MM.1S (cell line): Measurements from ENCODE around the gene ATXN1.
"Not testable (repeated sequence)": the region's sequence is repeated elsewhere in the genome, so short reads cannot be mapped to it uniquely, and the experiment has no call there.

Experiments
- DNase-seq: peaks from one replicate; pipeline ENCODE4 v3.0.0-alpha.2; 2015
- H2AFZ ChIP-seq: fragments of 300-600 bp; sonication (generic); 2 replicates; pipeline ENCODE4 v1.6.0; 2016; ENCODE audit warnings: antibody characterized with exemption, low read length
- H3F3A ChIP-seq: fragments of 300-600 bp; sonication (generic); 2 replicates; pipeline ENCODE4 v1.6.1; 2016; ENCODE audit warnings: mild to moderate bottlenecking, antibody characterized with exemption, low read length, moderate library complexity, mixed read lengths; ENCODE audit not compliant: insufficient read depth
- H3K27ac ChIP-seq: fragments of 300-600 bp; sonication (generic); 2 replicates; pipeline ENCODE4 v1.5.1; 2016; ENCODE audit warnings: mild to moderate bottlenecking, low read length
- H3K27me3 ChIP-seq: fragments of 300-600 bp; sonication (generic); replicated peaks from 2 replicates; pipeline ENCODE4 v1.6.0; 2016; ENCODE audit warnings: low read length; ENCODE audit not compliant: insufficient read depth
- H3K36me3 ChIP-seq: fragments of 300-600 bp; sonication (generic); replicated peaks from 2 replicates; pipeline ENCODE4 v1.6.1; 2016; ENCODE audit warnings: mild to moderate bottlenecking, low read length, mixed read lengths; ENCODE audit not compliant: insufficient read depth
- H3K4me1 ChIP-seq: fragments of 300-600 bp; sonication (generic); 2 replicates; pipeline ENCODE4 v1.6.1; 2016; ENCODE audit warnings: low read length, mixed read lengths
- H3K4me2 ChIP-seq: fragments of 300-600 bp; sonication (generic); 2 replicates; pipeline ENCODE4 v1.6.0; 2016; ENCODE audit warnings: low read depth, low read length
- H3K4me3 ChIP-seq: fragments of 300-600 bp; sonication (generic); 2 replicates; pipeline ENCODE4 v1.5.1; 2016; ENCODE audit warnings: low read length, mixed read lengths
- H3K79me2 ChIP-seq: fragments of 300-600 bp; sonication (generic); 2 replicates; pipeline ENCODE4 v1.6.1; 2016; ENCODE audit warnings: mixed run types, low read length, mixed read lengths
- H3K9ac ChIP-seq: fragments of 300-600 bp; sonication (generic); 2 replicates; pipeline ENCODE4 v1.6.1; 2016; ENCODE audit warnings: low read length, mixed read lengths
- H3K9me2 ChIP-seq: fragments of 300-600 bp; sonication (generic); replicated peaks from 2 replicates; pipeline ENCODE4 v1.6.1; 2016; ENCODE audit warnings: mild to moderate bottlenecking, low read length, mixed read lengths; ENCODE audit not compliant: insufficient read depth
- H3K9me3 ChIP-seq: fragments of 300-600 bp; sonication (generic); replicated peaks from 2 replicates; pipeline ENCODE4 v1.6.1; 2016; ENCODE audit warnings: mild to moderate bottlenecking, low read length, mixed read lengths; ENCODE audit not compliant: insufficient read depth
- H4K20me1 ChIP-seq: fragments of 300-600 bp; sonication (generic); 2 replicates; pipeline ENCODE4 v1.6.1; 2016; ENCODE audit warnings: mild to moderate bottlenecking, low read length, moderate library complexity, mixed read lengths; ENCODE audit not compliant: insufficient read depth
- EZH2 ChIP-seq: fragments of 300-600 bp; sonication (generic); optimal IDR thresholded peaks from 2 replicates; pipeline ENCODE3; 2017; ENCODE audit warnings: low read depth, mild to moderate bottlenecking, antibody characterized with exemption, low read length, mixed read lengths
- EZH2phosphoT487 ChIP-seq: fragments of 300-600 bp; sonication (generic); IDR thresholded peaks from 2 replicates; pipeline ENCODE4 v1.6.1; 2018; ENCODE audit warnings: antibody characterized with exemption, low read length
- TF ChIP-seq, protein P1 (sequence below): fragments of 300-600 bp; sonication (generic); IDR thresholded peaks from 2 replicates; pipeline ENCODE4 v1.5.1; 2016; ENCODE audit warnings: antibody characterized with exemption, low read length, mixed read lengths

ATXN1 gene

GRCh38 chr6:16630026-16630643 lies 131.1 kb downstream of the ATXN1 start:
- no peak for DNase-seq
- Histone ChIP-seq H2AFZ (no peak overlapping the region), H3K4me3 (no peak overlapping the region)

GRCh38 chr6:16628580-16628979 lies 132.7 kb downstream of the ATXN1 start:
- not testable (repeated sequence) for H3K9ac ChIP-seq, H3K9me2 ChIP-seq, H3K4me3 ChIP-seq, H3K27ac ChIP-seq, H3K79me2 ChIP-seq, H3K27me3 ChIP-seq, H2AFZ ChIP-seq, H3F3A ChIP-seq, H3K36me3 ChIP-seq, DNase-seq, H3K4me2 ChIP-seq, H3K9me3 ChIP-seq, H4K20me1 ChIP-seq
- H3K4me1 ChIP-seq: peaks cover 17% of the 10 kb centered on the region; the same call in 1 of the 2 replicates

More at GRCh38 chr6:16630026-16630643, 131.1 kb downstream of the ATXN1 start:
- H3K9me3 ChIP-seq: no peaks in the 10 kb centered on the region
- TF ChIP-seq, protein P1, sequence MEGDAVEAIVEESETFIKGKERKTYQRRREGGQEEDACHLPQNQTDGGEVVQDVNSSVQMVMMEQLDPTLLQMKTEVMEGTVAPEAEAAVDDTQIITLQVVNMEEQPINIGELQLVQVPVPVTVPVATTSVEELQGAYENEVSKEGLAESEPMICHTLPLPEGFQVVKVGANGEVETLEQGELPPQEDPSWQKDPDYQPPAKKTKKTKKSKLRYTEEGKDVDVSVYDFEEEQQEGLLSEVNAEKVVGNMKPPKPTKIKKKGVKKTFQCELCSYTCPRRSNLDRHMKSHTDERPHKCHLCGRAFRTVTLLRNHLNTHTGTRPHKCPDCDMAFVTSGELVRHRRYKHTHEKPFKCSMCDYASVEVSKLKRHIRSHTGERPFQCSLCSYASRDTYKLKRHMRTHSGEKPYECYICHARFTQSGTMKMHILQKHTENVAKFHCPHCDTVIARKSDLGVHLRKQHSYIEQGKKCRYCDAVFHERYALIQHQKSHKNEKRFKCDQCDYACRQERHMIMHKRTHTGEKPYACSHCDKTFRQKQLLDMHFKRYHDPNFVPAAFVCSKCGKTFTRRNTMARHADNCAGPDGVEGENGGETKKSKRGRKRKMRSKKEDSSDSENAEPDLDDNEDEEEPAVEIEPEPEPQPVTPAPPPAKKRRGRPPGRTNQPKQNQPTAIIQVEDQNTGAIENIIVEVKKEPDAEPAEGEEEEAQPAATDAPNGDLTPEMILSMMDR: no peak
- TF ChIP-seq EZH2 (no peak), EZH2phosphoT487 (no peak)
- H3K4me1 ChIP-seq: peaks cover 22% of the 10 kb centered on the region; the same call in 1 of the 2 replicates
- H3K9me2 ChIP-seq: no peaks in the 10 kb centered on the region
- H3K36me3 ChIP-seq: no peaks in the 10 kb centered on the region
- no peaks in the 10 kb centered on the region for H3F3A ChIP-seq
- H3K27me3 ChIP-seq: no peaks in the 10 kb centered on the region
- H3K9ac ChIP-seq: no peak overlapping the region
- H3K79me2 ChIP-seq: no peaks in the 10 kb centered on the region; the same call in 1 of the 2 replicates
- H4K20me1 ChIP-seq: no peaks in the 10 kb centered on the region
- H3K27ac ChIP-seq: no peak overlapping the region
- H3K4me2 ChIP-seq: no peak overlapping the region

DNA sequence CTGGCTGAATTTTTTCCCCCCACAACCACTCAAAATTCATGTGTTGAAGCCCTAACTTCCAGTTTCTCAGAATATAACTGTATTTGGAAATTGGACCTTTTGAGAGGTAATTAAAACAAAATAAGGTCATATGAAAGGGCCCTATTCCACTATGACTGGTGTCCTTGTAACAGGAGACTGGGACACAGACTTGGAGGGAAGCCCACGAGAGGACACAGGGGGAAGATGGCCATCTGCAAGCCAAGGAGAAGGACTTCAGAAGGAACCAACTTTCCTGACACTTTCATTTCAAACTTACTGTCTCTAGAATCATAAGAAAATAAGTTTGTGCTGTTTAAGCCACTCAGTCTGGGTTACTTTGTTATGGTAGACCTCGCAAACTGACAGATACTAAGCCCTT lies 134.6 kb downstream of the ATXN1 start:
- H3K27ac ChIP-seq: no peak overlapping the region; the same call in 1 of the 2 replicates

More for the DNA sequence above, 134.6 kb downstream of the ATXN1 start:
- no peaks in the 10 kb centered on the region for H3F3A ChIP-seq
- no peaks in the 10 kb centered on the region for H3K9me2 ChIP-seq
- no peak overlapping the region for H2AFZ ChIP-seq
- TF ChIP-seq, protein P1: no peak
- TF ChIP-seq EZH2phosphoT487: no peak
- no peak for TF ChIP-seq EZH2
- H3K4me1 ChIP-seq: peaks cover 17% of the 10 kb centered on the region; the same call in 1 of the 2 replicates
- no peaks in the 10 kb centered on the region for H3K27me3 ChIP-seq
- H3K36me3 ChIP-seq: no peaks in the 10 kb centered on the region
- H3K9ac ChIP-seq: no peak overlapping the region
- no peaks in the 10 kb centered on the region for H4K20me1 ChIP-seq
- H3K9me3 ChIP-seq: no peaks in the 10 kb centered on the region
- no peak overlapping the region for H3K4me3 ChIP-seq
- peak overlapping the region; percentile 11; the same call in 1 of the 2 replicates for H3K4me2 ChIP-seq
- no peak for DNase-seq
- no peaks in the 10 kb centered on the region for H3K79me2 ChIP-seq
